SU-DHL-6 (cell line): Measurements from ENCODE around the gene FGD4.

ENCODE experiments used
- H2AFZ ChIP-seq: fragments of 200-600 bp; sonication (generic); 2 replicates; pipeline ENCODE4 v1.6.1; 2014; ENCODE audit warnings: low read depth, mild to moderate bottlenecking, moderate library complexity, mixed read lengths, antibody characterized with exemption, low read length; ENCODE audit not compliant: severe bottlenecking
- H3F3A ChIP-seq: fragments of 200-600 bp; shearing (Covaris generic); 2 replicates; pipeline ENCODE4 v1.6.0; 2016; ENCODE audit warnings: antibody characterized with exemption, mild to moderate bottlenecking; ENCODE audit not compliant: insufficient read depth
- H3K27ac ChIP-seq: fragments of 200-600 bp; sonication (generic); 2 replicates; pipeline ENCODE4 v1.5.1; 2016; ENCODE audit warnings: low read depth, mild to moderate bottlenecking, low read length, moderate library complexity, mixed read lengths
- H3K27me3 ChIP-seq: fragments of 200-600 bp; sonication (generic), shearing (Covaris generic); 2 replicates; pipeline ENCODE4 v1.6.0; 2014; ENCODE audit warnings: mild to moderate bottlenecking, low read length
- H3K36me3 ChIP-seq: fragments of 200-600 bp; sonication (generic); 2 replicates; pipeline ENCODE4 v1.6.1; 2014; ENCODE audit warnings: mild to moderate bottlenecking, low read length, mixed read lengths
- H3K4me2 ChIP-seq: fragments of 300-600, 200-600 bp; shearing (Covaris generic), sonication (generic); 2 replicates; pipeline ENCODE4 v1.6.0; 2014; ENCODE audit warnings: low read length, low read depth, mild to moderate bottlenecking; ENCODE audit not compliant: poor library complexity, severe bottlenecking
- H3K4me3 ChIP-seq: fragments of 200-600 bp; sonication (generic); 2 replicates; pipeline ENCODE4 v1.5.1; 2014; ENCODE audit warnings: antibody characterized with exemption, low read length, mild to moderate bottlenecking, mixed read lengths; ENCODE audit not compliant: insufficient read depth, poor library complexity, severe bottlenecking
- H3K79me2 ChIP-seq: fragments of 200-600 bp; sonication (generic); 2 replicates; pipeline ENCODE4 v1.6.1; 2014; ENCODE audit warnings: mild to moderate bottlenecking, low read length, moderate library complexity; ENCODE audit not compliant: insufficient read depth
- H3K9ac ChIP-seq: fragments of 200-600 bp; sonication (generic); 2 replicates; pipeline ENCODE4 v1.7.0; 2014; ENCODE audit warnings: mild to moderate bottlenecking, low read length
- H3K9me2 ChIP-seq: fragments of 200-600 bp; sonication (generic); replicated peaks from 2 replicates; pipeline ENCODE4 v1.6.1; 2014; ENCODE audit warnings: low read length; ENCODE audit not compliant: insufficient read depth
- H3K9me3 ChIP-seq: fragments of 200-600 bp; sonication (generic); 2 replicates; pipeline ENCODE4 v1.6.1; 2014; ENCODE audit warnings: low read length, mixed read lengths; ENCODE audit not compliant: insufficient read depth
- H4K20me1 ChIP-seq: fragments of 200-600 bp; sonication (generic); 2 replicates; pipeline ENCODE4 v1.6.1; 2014; ENCODE audit warnings: low read depth, mild to moderate bottlenecking, antibody characterized with exemption, low read length, moderate library complexity, mixed read lengths
- CTCF ChIP-seq: fragments of 200-600 bp; sonication (generic); IDR thresholded peaks from one replicate; pipeline ENCODE4 v1.5.1; 2017; ENCODE audit warnings: antibody characterized with exemption, mild to moderate bottlenecking, low read length, moderate library complexity; ENCODE audit not compliant: insufficient read depth, poor library complexity, severe bottlenecking
- EZH2phosphoT487 ChIP-seq: fragments of 200-600 bp; sonication (generic), shearing (Covaris generic); conservative IDR thresholded peaks from 2 replicates; pipeline ENCODE4 v1.6.1; 2018; ENCODE audit warnings: mild to moderate bottlenecking, antibody characterized with exemption, low read length, moderate library complexity, mixed read lengths

FGD4 gene

DNA sequence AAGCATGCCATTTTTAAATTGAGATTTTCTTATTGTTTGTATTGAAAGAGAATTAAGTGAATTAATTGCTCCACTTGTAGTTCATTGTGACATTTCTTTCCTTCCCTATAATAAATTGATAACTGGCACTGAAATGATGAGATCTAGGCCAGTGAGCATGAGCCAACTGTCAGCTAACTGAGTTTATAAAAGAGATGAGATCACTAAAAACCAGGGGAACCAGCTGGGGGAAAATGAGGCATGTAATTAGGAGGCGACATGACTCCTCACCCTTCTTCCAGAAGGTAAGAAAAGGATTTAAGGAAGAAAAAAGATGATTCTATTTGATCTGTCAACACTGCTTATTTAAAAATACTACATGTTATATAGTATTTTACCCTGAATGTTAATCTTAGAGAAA is 175.2 kb downstream of the FGD4 start:
- no peak for TF ChIP-seq EZH2phosphoT487
- no peak for TF ChIP-seq CTCF
- no peaks in the 10 kb centered on the region for H3F3A ChIP-seq
- H3K4me2 ChIP-seq, result no peak overlapping the region
- H3K79me2 ChIP-seq, result no peaks in the 10 kb centered on the region
- no peak overlapping the region for H3K9ac ChIP-seq
- H3K9me3 ChIP-seq, result no peaks in the 10 kb centered on the region
- no peaks in the 10 kb centered on the region for H3K9me2 ChIP-seq
- H2AFZ ChIP-seq, result no peak overlapping the region
- no peaks in the 10 kb centered on the region for H3K36me3 ChIP-seq
- no peaks in the 10 kb centered on the region for H3K27me3 ChIP-seq
- no peaks in the 10 kb centered on the region for H4K20me1 ChIP-seq
- no peak overlapping the region for H3K4me3 ChIP-seq
- H3K27ac ChIP-seq, result no peak overlapping the region

DNA sequence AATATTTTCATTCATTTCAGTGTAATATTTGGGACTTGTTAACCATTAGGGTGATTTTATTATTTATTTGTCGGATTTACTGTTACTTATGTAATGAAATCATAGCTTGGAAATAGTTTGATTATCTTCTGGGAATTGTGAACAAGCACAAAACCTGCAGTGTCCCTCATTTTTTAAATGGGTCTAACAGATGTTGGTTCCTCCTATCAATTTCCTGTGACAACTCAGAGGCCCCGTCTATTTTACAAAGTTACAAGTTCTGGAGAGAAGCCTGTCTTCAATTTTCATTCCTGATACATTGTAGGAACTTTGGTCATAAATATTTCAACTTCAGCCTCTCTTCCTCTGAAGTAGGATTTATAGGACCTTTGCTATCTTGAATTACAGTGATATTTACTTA is 178.0 kb downstream of the FGD4 start:
- H3K9ac ChIP-seq, result no peak overlapping the region
- H3K27ac ChIP-seq, result no peak overlapping the region
- H3K79me2 ChIP-seq, result no peaks in the 10 kb centered on the region
- H3K9me2 ChIP-seq, result no peaks in the 10 kb centered on the region
- H3K27me3 ChIP-seq, result no peaks in the 10 kb centered on the region
- no peaks in the 10 kb centered on the region for H3K9me3 ChIP-seq
- H3F3A ChIP-seq, result no peaks in the 10 kb centered on the region
- no peak for TF ChIP-seq EZH2phosphoT487
- TF ChIP-seq CTCF, result no peak
- no peak overlapping the region for H3K4me2 ChIP-seq
- no peak overlapping the region for H2AFZ ChIP-seq
- no peaks in the 10 kb centered on the region for H3K36me3 ChIP-seq
- H4K20me1 ChIP-seq, result no peaks in the 10 kb centered on the region
- H3K4me3 ChIP-seq, result no peak overlapping the region

- no peaks in the 10 kb centered on the region for H3K36me3 ChIP-seq
- H3K9ac ChIP-seq, result no peak overlapping the region
- no peak overlapping the region for H3K27ac ChIP-seq
- H3K9me2 ChIP-seq, result no peaks in the 10 kb centered on the region
- H3K4me2 ChIP-seq, result no peak overlapping the region
- TF ChIP-seq EZH2phosphoT487, result no peak
- TF ChIP-seq CTCF, result no peak
- no peaks in the 10 kb centered on the region for H3K9me3 ChIP-seq
- no peak overlapping the region for H3K4me3 ChIP-seq
- H2AFZ ChIP-seq, result no peak overlapping the region
- H3F3A ChIP-seq, result no peaks in the 10 kb centered on the region
- H3K79me2 ChIP-seq, result no peaks in the 10 kb centered on the region
- H4K20me1 ChIP-seq, result no peaks in the 10 kb centered on the region
- H3K27me3 ChIP-seq, result no peaks in the 10 kb centered on the region
These were observed 184.2 kb downstream of the FGD4 start for GRCh38 chr12:32583534-32583933.

- no peaks in the 10 kb centered on the region for H3K9me3 ChIP-seq
- H3K27me3 ChIP-seq, result no peaks in the 10 kb centered on the region
- no peak overlapping the region for H2AFZ ChIP-seq
- no peak overlapping the region for H3K4me3 ChIP-seq
- no peaks in the 10 kb centered on the region for H3K36me3 ChIP-seq
- TF ChIP-seq CTCF, result no peak
- no peak for TF ChIP-seq EZH2phosphoT487
- H3K4me2 ChIP-seq, result no peak overlapping the region
- H3K9me2 ChIP-seq, result no peaks in the 10 kb centered on the region
- no peaks in the 10 kb centered on the region for H3F3A ChIP-seq
- no peak overlapping the region for H3K9ac ChIP-seq
- H3K79me2 ChIP-seq, result no peaks in the 10 kb centered on the region
- no peak overlapping the region for H3K27ac ChIP-seq
- no peaks in the 10 kb centered on the region for H4K20me1 ChIP-seq
These were observed 186.3 kb downstream of the FGD4 start for GRCh38 chr12:32585680-32586079.
